NOMO-1 treated with DMSO at 0.1 percent for 48 hours (cell line): ENCODE data around the gene ASXL2.

Source experiments
- DNase-seq: peaks from one replicate; lab custom pipeline; 2025; ENCODE audit not compliant: unreplicated experiment; lab: John Stamatoyannopoulos, UW

The ASXL2 gene

DNA sequence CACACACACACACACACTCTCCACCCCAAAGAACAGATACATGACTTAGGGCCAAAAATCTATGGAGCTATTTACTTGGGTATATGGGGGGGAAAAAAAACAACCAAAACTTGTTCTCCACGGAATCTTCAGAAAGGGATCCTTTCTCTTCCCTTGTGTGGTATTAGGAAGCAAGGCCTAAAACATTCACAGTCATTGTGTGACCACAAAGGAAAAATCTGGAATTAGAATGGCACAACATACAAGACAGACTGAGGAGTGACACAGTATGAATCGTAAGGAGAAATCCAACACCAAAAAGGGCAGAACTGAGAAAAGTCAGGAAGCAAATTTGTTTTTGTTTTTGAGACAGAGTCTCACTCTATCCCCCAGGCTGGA is 70.3 kb downstream of the ASXL2 start:
- DNase-seq, result no peak

DNA sequence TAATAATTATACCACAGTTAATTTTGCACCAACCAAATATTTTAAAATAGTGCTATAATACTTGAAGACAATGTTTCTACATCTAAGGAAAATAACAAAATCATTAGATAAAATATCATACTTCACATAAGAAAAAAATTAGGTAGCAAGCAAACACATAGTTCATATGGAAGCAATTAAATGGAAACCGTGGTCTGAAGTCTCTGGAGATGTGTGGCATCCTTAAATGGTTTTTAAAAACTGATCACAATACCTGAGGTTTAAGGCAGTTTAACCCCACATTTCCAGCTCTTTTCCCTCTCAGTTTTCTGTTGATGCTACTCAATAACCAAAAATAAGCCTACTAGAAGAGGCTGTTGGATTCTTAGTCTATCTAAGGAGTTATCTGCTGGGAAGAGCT is 71.3 kb downstream of the ASXL2 start:
- no peak for DNase-seq

DNA sequence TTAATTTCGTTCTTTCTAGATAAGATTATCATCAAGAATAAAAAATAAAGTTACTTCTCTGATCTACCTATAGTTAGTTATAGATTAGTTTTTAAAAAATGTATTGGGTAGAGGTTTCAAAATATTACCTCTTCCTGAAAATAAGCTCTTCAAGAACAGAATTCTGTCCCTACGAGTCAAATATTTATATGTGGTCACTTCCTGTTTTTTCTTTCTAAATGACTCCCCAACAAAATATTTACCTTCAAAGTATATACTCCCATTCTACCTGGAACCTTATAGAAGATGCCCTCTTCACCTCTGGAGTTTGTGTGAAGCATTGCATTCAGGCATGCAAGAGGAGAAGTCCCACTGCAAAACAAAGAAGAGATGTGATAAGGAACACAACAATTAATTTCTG is 72.3 kb downstream of the ASXL2 start:
- peak; percentile 4 for DNase-seq

DNA sequence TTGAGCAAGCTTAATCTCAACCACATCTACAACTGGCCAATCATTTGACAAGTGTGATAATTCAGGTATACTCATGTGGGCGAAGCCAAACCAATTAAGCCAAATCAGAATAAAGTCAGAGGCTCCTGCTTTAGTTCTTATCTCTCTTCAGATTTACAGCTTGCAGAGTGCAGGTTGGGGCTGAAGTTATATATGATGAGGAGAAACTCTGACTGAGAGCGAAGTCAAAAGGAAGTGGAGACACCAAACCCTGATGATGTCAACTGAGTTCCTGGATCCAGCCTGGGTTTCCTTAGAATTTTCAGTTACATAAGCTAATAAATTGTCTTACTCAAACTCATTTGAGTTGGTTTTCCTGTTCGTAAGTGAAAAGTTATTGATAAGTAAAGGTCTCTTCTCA is 73.9 kb downstream of the ASXL2 start:
- DNase-seq, result no peak

DNA sequence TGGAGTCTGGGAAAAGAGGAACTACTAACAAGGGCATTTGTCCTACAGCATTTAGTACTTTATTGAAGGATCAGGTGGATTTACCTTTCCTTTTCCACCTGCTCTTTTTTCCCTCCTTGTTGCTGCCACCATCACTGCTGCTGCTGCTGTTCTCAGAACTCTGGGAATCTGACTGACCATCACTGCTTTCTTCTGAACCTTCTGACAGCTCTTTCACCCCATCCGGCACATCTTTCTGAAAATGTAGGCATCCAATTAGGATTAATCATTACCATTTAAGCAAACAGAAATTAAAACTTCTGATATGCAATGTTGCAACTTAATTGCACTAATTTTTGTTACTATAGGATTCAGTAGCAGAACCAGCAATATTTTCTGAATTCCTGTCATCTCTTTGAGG is 79.0 kb downstream of the ASXL2 start:
- DNase-seq, result no peak

DNA sequence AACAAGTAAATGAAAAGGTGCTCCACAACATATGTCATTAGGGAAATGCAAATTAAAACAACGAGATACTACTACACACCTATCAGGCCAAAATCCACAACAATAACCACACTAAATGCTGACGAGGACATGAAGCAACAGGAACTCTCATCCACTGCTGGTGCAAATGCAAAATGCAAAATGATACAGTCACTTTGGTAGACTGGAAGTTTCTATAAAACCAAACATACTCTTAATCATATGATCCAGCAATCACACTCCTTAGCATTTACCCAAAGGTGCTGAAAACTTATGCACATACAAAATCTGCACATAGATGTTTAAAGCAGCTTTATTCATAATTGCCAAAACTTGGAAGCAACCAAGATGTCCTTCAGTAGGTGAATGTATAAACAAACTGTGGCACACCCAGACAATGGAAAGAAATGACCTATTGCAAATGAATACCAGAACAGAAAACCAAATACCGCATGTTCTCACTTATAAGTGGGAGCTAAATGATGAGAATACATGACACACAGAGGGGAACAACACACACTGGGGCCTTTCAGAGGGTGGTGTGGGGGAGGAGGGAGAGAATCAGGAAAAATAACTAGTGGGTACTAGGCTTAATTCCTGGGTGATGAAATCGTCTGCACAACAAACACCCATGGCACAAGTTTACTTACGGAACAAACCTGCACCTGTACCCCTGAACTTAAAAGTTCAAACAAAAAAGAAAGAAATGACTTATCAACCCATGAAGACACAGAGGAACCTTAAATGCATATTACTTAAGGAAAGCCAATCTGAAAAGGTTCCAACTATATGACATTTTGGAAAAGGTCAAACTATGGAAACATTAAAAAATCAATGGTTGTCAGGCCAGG is 80.4 kb downstream of the ASXL2 start:
- DNase-seq, result no peak

DNA sequence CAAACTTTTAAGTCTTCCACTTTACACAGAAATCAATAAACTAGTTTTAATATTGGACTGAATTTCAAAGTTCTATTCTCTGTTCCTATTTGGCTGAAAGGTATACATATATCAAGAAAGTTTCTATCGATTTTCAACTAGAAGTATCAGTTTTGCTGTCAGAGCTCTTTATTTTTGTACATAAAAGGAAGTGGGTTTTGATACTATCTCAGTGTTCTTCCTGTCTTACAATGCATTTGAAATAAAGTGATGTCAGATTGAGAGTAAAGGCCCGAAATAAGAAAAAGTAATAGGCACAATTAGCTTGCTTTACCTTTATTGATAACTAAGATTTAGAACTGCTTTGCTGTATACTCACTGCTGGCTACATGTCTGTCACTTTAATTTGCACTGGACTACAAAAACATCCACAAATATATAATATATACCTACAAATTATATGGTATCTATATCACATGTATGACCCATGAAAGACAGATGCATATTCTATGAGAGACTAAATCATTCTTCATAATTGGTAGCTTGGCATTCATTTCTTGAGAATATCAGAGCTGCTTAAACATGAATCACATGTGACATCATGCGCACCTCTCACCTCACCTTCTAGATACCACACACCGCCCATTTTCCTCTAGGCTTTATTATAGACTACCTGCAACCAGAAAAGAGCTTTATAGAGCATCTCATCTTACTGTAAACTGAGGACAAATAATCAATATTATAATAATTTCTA is 83.6 kb downstream of the ASXL2 start:
- DNase-seq, result peak; percentile 21

DNA sequence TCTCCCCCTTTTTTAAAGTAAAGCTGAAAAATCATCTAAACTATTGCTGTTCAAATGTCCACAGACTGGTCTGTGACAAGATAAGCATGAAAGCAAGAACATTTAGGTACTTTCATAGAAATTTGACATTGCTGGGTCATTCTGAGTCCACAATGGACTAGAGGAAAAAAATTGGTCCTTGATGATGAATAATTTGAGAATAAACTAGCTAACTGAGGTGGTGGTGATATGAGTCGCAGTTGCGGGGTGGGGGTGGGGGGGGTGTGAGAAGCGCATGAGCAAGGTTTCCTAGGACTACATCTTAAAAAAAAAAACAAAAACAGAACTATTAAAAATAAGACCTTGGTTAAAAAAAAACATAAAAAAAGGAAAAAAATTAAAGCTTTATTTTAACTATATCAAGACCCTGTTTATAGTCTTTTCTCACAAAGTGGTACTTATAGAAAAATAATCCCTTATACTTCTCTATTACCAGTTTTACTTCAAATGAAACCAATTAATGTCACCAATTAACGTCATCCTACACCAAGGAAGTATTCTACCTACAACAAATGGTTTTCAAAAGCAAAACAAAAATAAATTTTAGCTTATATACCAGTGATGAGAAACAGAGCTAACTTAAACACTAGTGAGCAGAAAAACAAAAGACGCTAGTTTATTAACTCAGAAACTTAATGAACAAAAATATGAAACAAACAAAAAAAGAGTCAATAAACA is 88.1 kb downstream of the ASXL2 start:
- DNase-seq, result no peak

DNA sequence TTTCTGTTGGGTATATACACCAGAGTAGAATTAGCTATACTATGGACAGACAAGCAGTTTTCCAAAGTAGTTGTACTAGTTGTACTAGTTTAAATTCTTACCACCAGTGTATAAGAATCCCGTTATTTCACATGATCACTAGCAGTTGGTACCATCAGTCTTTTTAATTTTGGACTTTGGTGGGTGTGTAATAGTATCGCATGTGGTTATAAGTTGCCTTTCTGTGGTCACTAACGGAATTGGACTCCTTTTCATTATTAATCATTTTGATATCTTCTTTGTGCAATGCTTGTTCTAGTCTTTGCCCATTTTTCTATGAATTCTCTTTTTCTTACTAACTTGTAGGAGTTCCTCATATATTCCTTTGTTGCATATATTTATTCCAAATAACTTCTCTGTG is 89.8 kb downstream of the ASXL2 start:
- DNase-seq, result no peak

DNA sequence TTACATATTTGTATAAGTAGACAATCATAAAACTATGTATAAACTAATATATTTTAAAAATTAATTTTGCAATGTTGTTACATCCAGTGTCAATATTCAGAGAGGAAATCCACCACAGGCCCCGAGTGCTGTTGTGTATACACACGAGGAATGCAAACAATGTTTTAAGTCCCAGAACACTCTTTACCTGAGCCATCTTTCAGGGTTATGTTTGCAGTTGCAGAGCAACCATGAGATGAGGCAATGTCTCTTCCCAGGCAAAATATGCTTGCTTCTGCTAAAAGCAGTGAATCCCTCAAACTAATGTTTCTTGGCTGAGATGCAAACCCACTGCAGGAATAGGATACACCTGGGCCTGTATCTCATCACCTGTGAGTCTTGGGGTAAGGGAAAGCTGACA is 91.3 kb downstream of the ASXL2 start:
- no peak for DNase-seq

DNA sequence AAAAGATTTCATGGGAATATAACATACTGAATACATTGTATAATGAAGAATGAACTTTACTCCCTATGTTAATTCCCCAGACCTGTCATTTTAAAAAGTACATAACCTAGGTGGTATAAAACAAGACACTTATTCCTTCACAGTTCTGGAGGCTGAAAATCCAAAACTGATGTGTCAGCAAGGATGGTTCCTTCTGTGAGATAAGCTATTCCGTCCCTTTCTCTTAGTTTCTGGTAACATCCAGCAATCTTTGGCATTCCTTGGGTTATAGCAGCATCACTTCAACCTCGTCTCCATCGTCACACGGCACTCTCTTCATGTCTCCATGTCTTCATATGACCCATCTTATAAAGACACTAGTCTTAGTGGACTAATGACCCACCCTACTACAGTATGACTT is 93.9 kb downstream of the ASXL2 start:
- no peak for DNase-seq

DNA sequence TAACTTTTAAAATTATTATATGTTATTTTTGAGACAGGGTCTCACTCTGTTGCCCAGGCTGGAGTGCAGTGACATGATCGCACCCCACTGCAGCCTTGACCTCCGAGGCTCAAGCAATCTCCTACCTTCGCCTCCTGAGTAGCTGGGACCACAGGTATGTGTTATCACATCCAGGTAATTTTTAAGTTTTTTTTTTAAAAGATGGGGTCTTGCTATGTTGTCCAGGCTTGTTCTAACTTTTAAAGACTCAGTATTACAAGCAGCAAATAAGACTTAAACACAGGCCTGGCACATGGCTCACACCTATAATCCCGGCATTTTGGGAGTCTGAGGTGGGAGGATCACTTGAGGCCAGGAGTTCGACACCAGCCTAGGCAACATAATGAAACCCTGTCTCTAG is 101.2 kb downstream of the ASXL2 start:
- DNase-seq, result no peak

DNA sequence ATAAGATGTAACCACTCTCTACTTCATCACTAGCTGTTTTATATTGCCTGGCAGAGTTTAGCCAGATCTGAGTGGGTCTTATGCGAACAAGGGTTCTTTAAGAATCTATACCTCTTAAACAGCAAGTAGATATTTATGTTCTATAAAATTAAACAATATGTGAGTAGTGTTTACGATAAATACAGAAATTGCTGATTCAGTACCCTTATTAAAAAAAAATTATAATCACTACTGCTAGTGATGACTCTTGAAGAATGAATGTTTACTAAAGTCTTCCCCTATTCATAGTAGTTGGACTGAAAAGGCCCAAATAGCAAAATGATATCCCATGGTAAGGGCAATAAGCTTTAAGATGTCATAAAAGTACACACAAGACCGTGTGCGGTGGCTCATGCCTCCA is 106.2 kb downstream of the ASXL2 start:
- no peak for DNase-seq

DNA sequence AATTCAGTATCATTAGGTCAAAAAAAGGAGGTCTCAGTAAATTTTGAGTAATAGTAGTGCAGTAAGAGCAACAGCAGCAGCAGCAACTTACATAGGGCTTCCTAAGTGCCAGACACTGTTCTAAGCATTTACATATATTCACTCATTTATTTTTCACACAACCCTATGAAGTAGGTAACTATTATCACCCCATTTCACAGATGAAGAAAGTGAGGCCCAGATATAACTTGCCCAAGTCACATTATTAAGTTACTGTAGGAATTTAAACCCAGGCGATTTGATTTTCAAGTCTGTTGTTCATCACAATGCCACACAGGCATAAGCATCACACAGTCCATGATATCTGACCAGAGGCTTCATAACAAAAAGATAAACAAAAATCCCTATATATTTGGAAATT is 114.7 kb downstream of the ASXL2 start:
- DNase-seq, result no peak

DNA sequence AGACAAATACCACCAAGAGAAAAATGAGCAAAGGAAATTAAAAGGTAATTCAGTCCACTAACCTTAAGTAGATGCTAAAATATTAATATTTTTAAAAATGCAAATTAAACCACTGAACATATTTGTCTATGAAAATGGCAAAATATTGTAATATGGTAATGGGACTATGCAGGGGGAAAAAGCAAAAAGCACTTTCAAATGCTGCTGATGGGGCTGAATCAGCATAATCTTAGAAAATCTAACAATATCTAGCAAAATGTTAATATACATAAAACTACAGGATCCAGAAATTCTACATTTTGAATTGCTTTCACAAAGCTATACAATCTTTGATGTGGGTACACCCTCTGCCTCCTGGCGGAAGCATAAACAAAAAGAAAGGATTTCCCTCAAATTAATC is 118.0 kb downstream of the ASXL2 start:
- no peak for DNase-seq

DNA sequence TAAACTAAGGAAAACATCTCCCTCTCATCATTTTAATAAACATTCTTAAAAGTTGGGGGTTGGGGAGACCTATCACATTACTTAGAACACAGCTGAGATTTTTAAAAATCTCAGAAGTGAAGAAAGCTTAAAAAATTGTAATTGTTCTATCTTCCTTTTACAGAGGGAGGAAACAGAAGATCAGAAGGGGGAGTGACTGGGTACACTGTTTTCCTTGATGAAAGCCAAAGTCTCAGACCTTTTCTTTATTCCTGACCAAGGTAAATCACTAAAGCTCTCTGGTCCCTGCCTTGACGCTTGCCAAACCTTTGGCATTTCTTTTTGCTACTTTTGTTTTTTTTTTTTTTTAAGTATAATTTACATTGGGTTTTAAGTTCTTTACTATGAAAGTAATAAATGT is 119.9 kb downstream of the ASXL2 start:
- no peak for DNase-seq

DNA sequence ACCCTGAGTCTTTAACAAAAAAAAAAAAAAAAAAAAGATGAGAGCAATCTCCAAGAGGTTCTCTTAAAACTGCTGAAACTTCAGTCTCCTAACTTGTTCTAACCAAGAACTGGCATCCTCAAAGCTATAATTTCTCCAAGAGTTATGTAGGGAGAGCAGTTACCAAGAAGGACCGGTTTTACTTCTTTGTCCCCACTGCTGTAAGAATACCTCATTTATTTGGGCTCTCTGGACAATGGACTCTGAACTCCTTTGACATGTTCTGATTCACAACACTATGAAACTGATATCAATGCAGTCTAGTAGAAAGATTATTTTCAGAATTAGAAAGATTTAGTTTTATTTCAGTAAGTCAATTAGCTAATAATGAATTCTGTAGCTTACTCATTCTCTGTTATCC is 120.4 kb downstream of the ASXL2 start:
- DNase-seq, result no peak

DNA sequence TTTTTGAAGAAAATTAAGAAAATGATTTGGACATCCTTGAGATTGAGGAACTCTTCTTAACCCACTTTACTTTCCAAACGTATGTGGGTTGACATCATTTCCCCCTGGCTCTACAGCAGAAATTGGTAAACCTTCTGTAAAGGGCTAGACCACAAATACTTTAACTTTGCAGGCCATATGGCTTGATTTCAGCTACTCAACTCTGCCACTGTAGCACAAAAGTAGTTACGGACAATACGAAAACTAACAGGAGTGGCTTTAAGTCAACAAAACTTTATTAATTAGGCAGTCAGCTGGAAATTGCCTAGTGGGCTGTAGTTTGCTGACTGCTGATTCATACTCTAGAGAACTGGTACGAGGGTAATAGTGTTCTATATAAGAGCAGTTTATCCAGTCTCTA is 121.8 kb downstream of the ASXL2 start:
- peak; percentile 91 for DNase-seq

DNA sequence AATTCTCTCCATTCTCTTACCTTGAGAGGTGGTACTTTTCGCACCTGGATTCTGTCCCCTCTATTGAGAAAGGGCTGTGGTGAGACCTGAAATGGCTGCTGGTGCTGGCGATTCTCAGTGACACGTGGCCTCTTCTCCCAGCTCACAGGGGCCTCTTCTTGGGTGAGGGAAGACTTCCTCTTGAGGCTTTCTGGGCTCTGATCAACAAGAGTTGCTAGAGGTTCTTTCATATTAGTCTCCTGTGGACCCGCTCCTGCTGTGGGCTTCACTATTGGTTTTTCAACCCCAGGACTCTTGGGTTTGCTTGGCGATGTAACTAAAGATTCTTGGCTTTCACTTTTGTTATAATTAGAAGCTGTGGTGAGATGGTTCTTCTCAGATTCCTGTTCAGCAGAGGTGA is 128.6 kb downstream of the ASXL2 start:
- no peak for DNase-seq

DNA sequence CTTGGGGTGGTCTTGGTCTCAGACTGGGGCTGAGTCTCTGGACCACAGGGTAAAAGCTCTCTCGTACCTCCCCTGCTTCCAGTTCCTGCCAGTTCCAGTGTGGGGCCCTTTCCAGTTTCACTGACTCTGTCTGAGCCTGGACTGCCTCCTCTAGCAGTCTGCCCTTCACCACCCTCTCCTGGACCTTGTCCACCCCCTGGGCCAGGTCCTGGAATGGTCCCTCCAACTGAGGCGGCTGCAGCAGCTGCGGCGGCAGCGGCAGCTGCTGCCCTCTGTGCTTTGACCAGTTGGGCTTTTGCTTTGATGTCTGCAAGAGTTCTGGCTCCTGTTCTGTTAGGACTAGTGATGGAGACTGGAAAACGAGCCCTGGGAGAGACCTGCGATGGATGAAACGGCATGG is 134.2 kb downstream of the ASXL2 start:
- no peak for DNase-seq

DNA sequence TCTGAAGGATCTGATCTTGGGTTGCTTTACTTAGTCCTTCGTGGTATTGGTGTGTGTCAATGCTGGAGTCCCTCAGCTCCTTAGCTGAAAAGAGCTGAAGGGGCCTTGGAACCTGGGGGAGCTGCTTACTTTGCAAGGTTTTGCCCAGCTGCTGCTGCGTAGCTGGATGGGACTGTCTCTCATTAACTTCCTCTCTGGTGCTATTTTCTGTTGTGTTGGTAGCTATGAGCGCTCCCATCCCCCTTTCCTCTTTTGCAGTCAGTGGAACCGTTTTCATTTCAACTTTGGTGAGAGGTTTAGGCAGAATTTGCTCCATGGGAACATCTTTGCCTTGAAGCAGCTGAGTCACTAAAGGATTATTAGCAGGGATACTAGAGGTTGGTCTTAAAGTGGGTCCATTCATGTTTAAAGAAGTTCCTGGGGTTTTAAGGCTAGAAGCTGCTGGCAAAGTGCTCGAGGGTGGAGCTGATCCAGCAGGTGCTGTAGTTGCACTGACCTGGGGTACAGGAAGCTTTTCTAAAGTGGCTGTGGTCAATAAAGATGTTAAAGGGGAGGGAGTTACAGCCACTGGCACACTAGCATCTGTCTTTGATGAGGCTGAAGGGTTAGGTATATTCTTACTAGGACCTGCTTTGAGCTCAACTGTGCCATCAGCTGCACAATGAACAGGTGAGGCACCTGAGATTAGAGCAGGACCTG is 135.0 kb downstream of the ASXL2 start:
- peak; percentile 95 for DNase-seq
